CD4-positive, alpha-beta T cell treated with Interleukin-1 beta for 1 hour (primary cell): ENCODE data around the gene EXTL1.

Experiments used
- DNase-seq, 2 donors: peaks; one replicate each; pipeline ENCODE4 v3.0.0-alpha.2; 2020 to 2022

The EXTL1 gene

DNA sequence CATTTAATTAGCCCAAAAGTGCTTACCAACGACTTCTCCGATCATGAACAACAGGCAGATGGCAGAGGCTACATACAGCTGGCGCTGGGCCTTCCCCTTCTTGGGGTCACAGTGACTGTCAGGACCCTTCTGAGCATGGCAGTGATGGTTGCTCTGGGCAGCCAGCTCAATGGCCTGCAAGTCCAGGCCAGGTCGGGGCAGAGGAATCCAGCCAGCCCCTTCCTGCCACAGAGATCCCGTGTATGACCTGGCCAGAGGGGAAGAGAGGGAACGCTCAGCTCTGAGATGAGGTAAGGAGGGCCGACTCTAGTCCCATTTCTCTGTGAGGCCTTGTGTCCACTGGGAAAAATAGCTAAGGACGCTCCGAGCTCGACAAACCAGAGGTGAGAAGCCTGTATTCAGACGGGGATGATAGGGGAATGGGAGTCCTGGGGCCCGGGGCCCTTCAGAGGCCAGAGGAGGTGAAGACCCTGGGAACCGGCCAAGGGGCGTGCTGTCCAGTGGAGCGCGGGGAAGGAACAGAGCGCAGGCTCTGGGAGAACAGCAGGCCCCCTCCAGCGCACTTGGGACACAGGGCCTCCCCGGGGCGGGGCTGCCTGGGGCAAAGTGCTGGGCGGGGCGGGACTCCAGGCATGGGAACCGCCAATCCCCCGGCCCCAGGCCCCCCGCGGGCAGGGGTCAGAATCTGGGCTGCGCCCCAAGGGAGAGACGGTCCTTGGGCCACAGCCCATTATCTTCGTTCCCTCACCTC lies 23.6 kb downstream of the EXTL1 start:
- DNase-seq = no peak

DNA sequence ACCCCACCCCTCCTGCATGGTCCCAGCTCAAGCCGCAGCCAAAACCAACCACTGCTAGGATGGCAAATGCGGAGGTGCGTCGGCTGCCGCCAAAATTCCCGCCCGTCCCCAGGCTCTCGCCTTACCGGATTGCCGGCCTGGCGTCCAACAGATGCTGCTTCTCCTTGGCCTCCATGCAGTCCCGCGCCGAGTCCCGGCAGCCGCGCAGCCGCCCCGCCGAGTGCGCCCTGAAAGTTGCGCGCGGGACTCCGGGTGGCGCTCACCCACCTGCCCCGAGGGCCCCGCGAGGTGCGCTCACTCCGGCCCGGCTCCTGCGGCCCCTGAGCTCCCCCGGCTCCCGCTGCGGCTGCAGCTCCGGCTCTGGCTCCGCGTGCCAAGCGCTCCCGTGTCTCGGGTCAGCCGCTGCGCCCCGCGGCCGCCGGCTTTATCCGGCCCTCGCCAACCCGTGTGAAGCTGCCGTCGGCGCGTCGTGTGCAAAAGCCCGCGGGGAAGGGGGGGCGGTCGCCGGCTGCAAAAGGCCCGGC lies 24.2 kb downstream of the EXTL1 start, which contains the start of gene SLC30A2:
Gene SLC30A2 (minus strand): TSS at position 397 of the 524 bp plus-strand sequence. CDS start 222 bp downstream, at position 175.
- no peak for DNase-seq

DNA sequence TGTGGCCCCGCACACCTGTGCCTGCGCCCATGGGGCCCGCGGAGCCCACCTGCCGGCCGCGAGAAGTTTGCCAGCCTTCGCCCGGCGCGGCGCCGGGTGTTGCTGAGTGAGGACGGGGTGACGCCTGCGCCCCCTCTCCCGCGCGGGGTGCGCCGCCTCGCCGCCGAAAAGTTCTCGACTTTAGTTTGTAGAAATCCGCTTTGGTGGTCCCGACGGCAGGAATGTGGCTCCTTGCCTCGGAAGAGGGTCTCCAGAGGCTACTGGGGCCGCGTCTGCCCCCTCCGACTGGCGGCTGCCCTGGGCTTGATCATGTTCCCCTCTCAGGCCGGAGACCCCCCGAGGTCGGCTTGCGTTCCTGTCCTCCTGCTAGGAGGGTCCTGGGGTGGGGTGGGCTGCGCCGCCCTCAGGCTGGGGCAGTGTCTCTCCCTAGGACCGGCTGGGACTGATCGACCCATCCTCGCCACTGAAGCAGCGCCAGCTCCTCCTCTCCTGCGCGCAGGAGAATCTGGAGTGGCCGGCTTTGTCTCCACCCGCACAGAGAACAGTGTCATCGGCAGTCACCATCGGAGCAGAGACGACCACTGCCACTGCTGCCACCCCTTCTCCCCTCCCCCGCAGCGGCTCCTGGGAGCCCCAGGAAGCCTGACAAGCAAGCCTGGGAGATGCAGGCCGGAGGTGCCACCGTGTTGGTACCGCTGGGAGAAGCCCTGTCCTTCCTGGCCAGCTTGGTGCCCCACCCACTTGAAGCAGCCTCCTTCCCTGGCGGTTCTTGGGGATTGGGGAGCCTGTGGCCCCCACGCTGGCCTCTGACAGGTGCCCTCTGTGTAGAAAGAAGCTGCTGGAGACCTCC lies 24.9 kb downstream of the EXTL1 start:
- DNase-seq = no peak

DNA sequence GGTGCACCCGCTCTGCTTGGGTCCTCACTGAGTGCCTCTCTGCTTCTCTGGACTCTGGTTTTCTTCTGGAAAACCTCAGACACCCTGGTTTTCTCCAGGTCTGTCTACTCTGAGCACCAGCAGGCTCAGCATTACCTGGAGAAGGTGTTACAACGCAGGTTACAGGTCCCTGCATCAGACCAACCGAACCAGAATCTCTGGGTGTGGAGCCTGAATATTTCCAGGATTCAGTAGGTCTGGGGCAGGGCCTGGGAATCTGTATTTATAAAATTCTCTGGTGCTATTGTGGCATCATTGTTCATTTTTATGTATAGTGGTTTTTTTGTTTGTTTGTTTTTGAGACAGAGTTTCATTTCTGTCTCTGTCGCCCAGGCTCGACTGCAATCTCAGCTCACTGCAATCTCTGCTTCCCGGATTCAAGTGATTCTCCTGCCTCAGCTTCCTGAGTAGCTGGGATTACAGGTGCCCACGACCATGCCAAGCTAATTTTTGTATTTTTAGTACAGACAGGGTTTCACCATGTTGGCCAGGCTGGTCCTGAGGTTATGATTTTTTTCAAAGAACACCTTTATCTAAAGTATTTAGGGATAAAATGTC lies 25.8 kb downstream of the EXTL1 start:
- no peak for DNase-seq

DNA sequence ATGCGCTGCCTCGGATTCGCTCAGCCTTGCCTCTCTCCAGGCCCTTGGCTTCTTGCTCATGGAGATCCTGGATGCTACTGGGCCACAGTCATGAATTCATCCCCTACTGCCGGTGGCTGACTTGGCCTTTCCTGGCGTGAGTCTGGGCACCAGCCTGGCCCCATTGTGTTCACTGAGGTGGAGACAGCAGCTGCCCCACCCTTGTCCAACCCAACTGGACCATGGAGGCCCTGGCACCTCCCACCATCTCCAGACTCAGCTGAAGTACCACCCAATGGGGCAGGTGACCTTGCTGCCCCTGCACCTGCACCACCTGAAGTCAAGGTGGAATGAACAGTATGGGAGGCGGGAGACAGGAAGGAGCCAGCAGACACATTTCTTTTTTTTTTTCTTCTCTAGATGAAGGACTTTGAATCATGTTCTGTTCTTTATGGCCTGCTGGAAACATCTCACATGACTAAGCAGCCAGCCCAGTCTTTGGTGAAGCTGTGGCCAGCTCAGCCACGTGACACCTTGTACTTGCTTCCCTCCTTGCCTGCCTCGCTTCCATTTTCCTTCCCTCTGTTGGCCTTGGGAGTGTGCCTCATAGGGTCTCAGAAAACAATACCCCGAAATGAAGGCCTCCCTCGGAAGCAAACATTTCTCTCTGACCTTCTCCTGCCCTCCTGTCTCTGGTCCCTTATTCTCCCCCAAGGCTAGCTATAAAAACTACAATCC lies 28.1 kb downstream of the EXTL1 start:
- DNase-seq = no peak

DNA sequence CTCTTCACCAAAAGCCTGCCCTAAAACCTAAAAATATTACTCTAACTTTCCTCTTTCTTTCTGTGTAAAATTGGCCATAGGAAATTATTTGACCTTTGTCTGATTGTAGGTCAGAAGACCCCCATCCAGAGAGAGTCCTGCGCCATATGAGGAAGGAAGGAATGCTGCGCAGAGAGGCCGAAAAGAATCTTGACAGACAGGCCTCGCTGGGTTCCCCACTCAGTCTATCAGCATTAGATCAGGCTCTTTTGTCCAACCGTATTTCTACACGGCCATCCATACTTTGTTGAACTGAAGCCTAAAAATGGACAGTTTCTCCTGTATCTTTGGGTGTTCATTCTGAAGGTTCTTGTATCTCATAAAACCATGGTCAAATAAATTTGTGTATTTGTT lies 28.7 kb downstream of the EXTL1 start:
- no peak for DNase-seq

DNA sequence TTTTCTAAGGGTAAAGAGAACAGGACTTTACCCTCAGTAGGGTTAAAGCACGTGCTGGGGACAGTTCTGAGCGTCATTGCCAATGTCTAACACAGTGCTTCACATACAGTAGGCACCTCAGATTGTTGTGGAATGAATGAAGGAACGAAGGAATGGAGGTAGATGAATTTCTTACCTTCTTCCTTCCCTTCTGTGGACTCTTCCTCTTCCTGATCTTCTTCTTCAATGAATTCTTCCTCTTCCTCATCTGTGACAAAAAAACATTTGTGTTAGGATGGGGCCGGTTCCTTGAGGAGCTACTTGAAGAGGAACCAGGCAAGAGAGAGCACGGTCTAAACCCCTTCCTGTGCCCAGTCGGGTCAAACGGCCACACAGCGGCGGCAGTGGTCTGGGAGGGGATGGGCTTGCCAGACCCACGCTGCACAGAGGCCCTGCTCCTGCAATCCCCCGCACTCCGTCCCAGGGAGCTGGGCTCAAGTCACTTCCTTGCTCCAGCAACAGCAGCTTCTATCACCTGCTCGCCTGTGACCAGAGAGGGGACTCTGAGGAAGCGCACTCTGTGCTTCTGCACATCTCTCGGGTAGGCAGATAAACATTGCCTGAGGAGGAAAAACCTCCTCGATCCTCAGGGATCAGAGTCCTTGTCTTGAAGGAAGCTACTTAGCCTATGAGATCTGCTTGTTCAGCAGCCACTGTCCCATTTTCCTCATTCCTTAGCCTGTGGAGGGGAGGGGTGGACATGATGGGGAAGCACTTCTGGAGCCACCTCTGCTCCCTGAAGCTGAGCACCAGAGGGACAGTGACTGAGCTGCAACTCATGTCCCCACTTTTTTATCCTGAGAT lies 32.4 kb downstream of the EXTL1 start:
- no peak for DNase-seq

DNA sequence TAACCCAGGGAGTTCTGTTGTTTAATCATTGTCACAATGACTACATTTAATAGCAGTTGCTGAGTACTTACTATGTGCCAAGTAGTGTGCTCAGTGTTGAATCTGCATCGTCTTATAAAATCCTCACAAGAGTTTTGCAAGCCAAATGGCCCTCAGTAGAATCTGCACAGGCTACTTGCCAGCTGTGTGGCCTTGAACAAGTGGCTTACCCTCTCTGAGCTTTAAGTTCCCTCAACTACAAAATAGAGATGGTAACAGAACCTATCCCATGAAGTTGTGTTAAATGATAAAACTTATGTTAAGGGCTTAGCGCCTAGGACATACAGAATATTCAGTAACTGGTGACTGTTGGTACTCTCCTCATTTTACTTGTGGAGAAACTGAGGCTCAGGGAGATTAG lies 33.5 kb downstream of the EXTL1 start:
- DNase-seq = no peak

DNA sequence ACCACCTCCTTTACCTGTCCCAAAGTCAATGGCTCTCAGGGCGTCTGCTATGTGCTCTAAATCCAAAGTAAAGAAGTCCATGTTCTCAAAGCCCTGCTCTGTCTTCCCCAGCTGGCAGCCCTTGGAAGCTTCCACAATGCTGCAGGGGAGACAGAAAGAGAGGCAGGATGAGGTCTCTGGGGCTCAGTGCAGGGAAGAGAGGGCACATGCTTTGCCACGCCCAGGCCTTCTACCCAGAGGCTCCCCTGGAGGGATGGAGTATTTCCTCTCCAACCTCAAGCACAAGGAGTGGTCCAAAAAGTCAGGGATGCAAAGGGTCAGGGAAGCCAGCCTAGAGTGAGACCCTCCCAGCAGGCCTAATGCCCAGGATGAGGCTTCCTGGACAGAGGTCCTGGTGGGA lies 35.6 kb downstream of the EXTL1 start:
- no peak for DNase-seq

DNA sequence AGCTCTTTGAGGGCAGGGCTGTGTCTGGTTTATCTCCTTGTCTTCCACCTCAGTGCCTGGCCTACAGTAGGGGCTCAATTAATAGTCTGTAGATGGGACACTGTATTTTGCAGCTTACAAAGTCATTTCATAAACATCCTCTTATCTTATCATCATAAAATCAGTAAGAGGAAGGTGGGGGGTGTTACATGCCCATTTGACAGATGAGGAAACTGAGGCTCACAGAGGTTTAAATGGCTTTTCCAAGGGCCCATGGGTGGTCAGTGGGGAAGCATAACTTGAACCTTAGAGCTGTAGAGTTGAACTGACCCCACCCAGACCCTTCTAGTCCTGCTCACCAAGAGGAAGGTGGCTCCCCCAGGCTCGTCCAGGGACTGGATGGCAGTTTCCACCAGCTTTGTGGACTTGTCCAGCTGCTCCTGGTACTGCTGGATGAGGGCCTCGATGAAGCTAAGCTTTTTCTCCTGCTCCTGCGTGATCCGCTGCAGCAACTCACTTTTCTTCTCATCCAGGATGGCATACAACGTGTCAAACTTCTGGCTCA lies 36.5 kb downstream of the EXTL1 start:
- DNase-seq = no peak

DNA sequence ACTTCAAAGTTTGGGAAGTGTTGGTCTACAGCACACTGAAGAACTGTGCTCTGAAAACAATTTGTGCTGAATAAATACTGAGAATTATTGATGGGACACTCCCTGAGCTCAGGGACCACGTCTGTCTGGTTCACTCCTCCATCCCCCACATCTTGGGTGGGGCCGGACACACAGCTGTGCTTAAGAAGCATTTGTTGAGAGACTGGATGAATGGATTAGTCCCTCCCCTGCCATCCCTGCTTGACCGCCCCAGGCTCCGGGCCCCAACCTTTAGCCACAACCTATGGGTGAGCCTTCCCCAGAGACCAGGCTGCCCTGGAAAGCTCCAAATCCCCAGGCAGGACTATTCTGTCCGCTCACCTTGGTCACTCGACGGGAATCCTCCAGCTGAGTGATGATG lies 38.3 kb downstream of the EXTL1 start:
- DNase-seq = no peak

DNA sequence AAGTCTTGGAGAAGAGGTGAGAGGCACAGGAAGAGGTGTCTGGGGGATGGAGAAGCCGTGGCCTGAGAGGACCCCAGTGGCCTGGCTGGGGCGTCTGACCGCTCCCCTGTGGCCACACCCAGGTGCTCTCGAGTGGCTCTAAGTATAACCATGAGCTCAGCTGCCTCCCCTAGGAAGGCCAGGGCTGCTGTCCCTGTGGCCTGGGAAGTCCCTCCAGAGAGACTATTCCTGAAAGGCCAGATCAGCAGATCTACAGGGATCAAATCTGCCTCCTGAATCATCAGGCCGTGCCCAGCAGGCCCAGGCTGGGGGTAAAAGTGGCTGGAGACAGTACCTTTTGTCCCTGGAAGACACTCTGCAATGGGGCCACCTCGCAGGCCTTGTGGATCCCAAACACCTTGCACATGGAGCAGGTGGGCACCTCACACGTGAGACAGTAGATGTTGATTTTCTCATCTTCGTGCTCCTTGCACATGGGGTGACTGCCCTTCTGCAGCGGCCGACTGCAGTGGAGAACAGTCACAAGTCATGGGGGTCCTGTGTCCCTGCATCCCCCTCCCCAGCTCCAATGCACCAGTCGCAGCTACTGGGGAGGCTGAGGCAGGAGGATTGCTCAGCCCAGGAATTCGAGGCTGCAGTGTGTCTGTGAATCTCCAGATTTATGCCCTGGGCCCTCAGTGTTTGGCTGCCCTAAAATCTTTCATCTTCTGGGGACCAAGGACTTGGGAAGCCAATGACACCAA lies 39.4 kb downstream of the EXTL1 start:
- DNase-seq = no peak

DNA sequence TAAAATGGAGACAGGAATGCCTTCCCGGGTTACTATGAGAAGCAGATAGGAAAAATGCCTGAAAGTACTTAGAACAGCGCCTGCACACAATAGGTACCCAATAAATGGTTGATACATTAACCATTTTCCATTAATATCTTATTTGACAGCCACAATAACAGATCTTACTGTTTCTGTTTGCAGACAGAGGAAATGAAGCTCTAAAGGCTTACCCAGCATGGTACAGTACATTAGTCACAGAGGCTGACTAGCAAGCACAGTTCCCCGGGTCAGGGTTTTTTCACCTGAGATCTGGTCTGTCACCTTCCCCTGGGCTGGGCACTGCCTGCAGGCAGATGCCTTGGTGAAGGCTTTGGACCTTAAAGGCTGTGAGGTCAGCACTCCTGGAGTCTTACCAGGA lies 43.0 kb downstream of the EXTL1 start:
- DNase-seq = no peak

DNA sequence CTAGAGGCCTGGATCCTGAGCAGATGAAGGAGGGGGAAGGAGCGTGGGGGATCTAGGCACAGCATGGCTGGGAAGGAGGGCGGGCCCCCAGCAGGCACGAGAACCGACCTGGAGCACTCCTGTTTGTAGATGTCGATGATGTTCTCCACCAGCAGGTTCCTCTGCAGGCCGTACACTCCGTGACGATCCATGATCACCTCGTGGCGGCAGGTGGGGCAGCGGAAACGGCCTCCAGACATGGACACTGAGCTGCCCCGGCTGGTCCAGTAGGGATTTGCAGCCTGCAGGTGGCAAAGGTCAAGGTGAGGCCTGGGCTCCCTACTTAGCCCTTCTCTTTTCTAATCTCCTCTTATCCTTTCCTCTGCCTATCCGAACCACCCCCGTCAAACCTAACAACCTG lies 44.6 kb downstream of the EXTL1 start:
- DNase-seq = no peak

DNA sequence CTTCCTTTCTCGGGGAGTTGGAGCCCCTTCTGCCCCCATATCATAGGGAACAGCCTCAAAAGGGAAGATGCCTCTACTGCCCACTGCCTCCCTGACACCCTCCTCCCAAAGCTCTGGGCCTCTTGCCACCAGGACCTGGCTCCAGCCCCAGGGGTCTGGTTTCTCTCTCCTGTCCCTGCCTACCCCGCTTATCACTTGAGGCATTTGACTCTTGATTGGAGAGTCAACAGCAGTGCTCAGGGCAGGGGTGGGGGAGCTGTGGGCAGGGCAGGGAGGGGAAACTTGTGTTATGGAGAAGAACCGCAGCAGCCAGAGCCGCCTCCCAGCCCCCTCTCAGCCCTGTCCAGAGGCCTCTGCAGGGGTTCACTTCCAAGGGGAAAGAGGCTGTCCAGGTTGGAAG lies 45.3 kb downstream of the EXTL1 start:
- no peak for DNase-seq

DNA sequence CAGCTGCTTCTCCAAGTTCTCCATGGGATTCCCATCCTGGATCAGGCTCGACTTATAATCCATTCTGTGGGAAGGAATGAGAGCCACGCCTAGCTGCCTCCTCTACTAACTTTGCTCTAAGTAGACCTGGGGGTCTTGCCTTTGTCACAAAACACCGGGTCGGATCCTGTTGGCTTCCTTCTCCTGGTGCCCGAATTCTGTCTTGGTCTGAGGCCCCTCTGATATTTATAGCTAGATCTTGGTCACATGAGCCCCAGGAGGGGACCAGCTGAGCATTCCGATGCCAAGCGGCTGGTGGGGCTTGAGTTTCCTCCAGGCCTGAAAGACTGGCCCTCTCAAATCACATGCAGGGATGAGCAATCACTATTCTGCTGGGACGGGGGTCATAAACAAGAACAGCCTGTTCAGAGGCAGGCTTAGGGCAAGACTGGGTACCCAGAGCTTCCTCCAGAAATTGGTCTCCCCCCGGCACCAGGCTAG lies 45.9 kb downstream of the EXTL1 start, which contains the start of gene TRIM63:
Gene TRIM63 (minus strand): TSS at position 199 of the 480 bp plus-strand sequence. CDS start 136 bp downstream, at position 63.
- DNase-seq = no peak

DNA sequence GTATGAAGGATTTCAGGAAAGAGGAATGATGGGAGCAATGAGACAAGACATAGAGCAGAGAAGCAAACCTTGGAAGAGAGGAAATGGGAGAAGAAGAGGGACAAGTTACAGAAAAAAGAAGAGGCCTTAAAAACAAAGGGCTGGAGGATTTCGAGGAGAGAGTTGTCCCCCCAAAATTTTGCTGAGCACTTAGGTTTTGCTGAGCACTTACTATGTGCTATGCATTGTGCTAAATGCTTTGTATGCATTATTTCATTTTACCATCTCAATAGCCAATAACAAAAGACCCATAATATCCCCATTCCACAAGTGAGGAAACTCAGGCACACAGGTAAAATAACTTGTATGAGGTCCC lies 48.3 kb downstream of the EXTL1 start:
- no peak for DNase-seq

DNA sequence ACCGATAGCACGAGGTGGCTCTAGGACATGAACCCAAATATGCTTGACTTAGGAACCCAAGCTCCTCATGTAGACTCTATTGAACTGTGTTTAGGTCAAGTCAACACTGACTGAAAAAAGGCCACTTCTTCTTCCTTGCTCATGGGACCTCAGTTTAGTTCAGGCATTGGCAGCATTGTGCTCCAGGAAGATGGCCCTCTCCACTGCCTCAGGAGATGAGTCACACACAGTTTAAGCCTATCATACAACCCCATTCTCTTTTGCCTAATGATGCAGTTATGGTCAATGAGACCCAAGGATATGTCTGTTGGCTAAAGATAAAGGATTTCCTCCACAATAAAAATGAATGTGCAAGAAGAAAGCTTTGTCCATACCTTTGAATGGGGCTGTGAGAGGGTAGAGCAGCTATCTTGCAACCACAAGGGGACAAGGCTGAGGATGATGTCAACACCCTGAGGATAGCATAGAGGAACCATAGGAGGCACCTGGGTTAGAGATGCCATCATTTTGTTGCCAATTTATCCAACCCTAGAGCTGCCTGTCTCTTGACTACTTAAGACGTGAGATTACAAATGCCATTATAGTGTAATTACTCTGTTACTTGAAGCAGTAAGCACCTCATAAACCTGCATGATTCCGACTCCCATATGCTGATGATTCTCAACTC lies 48.9 kb downstream of the EXTL1 start:
- DNase-seq = no peak

DNA sequence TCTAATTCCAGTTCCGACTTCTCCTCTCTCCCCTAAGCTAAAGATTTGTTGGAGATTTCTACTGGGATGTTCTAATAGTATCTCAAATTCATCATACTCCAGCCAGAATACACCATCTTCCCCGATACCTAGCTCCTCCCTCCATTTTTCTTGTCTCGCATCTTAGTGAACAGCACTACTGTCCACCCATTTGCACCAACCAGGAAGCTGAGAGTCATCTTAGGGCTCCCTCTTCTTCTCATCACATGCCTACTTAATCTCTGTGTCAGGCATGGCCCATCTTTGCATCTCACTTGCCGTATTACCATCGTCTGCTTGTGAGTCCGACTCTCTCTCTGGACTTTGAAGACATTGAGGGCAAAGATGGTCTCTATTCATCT lies 49.4 kb downstream of the EXTL1 start:
- no peak for DNase-seq

DNA sequence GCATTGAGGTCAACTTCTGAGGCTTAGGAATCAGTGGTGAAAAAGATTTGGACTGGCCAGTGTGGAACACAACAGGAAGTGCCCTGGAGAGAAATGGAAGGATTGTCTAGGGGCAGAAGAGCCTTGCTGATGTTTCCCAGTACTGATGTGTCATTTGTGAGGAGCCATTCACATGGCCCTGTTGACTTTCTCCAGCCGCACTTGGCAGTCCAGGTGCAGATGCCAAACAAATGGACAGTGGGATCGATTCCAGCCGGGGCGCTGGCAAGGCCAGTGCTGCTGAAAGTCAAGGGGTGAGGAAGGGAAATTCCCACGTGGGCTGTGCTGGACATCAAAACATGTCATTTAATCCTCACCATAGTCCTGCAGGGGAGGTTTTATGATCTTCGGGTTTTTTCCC lies 50.7 kb downstream of the EXTL1 start:
- no peak for DNase-seq
